Calu3 (cell line): ENCODE data around the gene TXNIP. TPM values are rescaled to one million over a fixed set of nuclear protein-coding genes. Genes with fewer than 3 reads are reported as not detected.

Experiments
- BruUV-seq: library from RNA; stranded (reverse); fragments of 400-500 nt; replicated peaks from 2 replicates; lab custom pipeline; 2021; lab: Mats Ljungman, UMichigan
- CTCF ChIA-PET: fragments of 300-600 bp; sonication (Branson Sonifier 250); formaldehyde crosslinking; loops from one replicate; lab custom pipeline; 2022; ENCODE audit warnings: antibody characterized with exemption; lab: Charles Lee
- DNase-seq: peaks from one replicate; pipeline ENCODE4 v3.0.0; 2022
- H3K27ac Mint-ChIP-seq: one replicate; pipeline ENCODE4 v1.8.0; 2022; ENCODE audit warnings: mixed read lengths; ENCODE audit not compliant: unreplicated experiment
- H3K27me3 Mint-ChIP-seq: one replicate; pipeline ENCODE4 v1.8.0; 2022; ENCODE audit warnings: mixed read lengths; ENCODE audit not compliant: unreplicated experiment
- H3K36me3 Mint-ChIP-seq: one replicate; pipeline ENCODE4 v1.8.0; 2022; ENCODE audit warnings: mild to moderate bottlenecking, moderate library complexity, mixed read lengths; ENCODE audit not compliant: insufficient read depth, unreplicated experiment
- H3K4me1 Mint-ChIP-seq: one replicate; pipeline ENCODE4 v1.8.0; 2022; ENCODE audit warnings: mild to moderate bottlenecking, low read depth, mixed read lengths; ENCODE audit not compliant: unreplicated experiment
- H3K4me3 Mint-ChIP-seq: one replicate; pipeline ENCODE4 v1.8.0; 2022; ENCODE audit warnings: mild to moderate bottlenecking, low read depth, moderate library complexity, mixed read lengths; ENCODE audit not compliant: unreplicated experiment
- H3K9me3 Mint-ChIP-seq: one replicate; pipeline ENCODE4 v1.8.0; 2022; ENCODE audit warnings: low read depth, mixed read lengths; ENCODE audit not compliant: unreplicated experiment
- intact Hi-C: fragments of 100-400 bp; cut with micrococcal nuclease; formaldehyde crosslinking; loops from one replicate; pipeline ENCODE4 v1.10.0; 2022; ENCODE audit not compliant: unreplicated experiment
- total RNA-seq: library from RNA; stranded (reverse); gene quantifications from 2 replicates; pipeline ENCODE4 v1.2.3, GENCODE V29; 2022
- TF ChIP-seq, protein P1 (sequence below): fragments of 200-600 bp; IDR thresholded peaks from one replicate; pipeline ENCODE4 v1.8.0; 2022; ENCODE audit warnings: antibody characterized with exemption; ENCODE audit not compliant: unreplicated experiment

The TXNIP gene
- total RNA-seq, 1 experiment from 2014 or later: 18.5 TPM

DNA sequence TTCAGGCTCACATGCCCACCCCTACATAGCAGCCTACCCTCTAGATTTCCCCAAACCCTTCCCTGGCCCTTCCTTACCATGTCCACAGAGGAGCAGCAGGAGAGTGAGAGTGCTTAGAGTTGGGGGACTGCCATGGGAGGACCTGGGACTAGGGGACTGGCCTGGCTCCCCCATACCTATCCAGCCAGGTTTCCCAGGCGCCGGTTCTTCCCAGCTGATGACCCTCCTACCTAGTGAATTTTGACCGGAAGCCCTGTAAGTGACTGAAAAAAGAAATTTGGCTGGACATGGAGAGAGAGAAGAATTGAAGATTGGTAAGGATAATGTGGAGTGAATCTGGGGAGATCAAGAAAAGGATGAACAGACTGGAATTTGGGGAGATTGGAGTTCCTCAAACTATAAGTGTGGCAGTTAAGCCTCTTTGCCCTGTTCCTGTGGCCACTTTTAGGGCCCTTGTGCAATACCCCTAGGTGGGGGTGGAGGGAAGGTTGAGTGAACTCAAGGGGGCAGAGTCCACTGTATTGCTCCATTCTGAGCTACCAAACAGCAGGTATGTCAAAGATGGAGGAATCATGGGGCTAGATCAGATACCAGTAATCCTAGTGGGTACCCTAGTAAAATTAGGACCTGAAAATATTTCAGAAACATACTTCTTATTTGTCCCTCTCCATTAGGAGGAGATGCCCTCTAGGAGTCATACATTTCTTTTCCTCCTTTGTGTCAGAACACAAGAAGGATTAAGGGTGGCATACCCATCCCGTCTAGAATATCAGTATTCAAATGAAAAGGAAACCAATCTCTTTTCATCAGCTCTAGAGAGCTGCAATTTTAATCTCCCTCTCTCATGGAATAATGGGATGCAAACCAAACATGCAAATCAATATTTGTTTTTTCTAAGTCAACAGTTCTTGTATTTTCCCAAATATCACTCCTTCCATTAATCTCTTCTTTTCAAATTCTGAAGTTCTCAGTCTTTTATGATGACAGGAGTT is 24.0 kb upstream of the TXNIP start:
- DNase-seq: no peak
- Mint-ChIP-seq H3K9me3 (no peaks in the 10 kb centered on the region), H3K4me1 (peaks cover 8% of the 10 kb centered on the region), H3K4me3 (no peak overlapping the region), H3K36me3 (no peaks in the 10 kb centered on the region), H3K27me3 (peaks cover 82% of the 10 kb centered on the region), H3K27ac (no peak overlapping the region)
- BruUV-seq: no TSS peak
- CTCF ChIA-PET: interaction anchor here (0.8 to 1.0 kb wide), 2 partner anchors 13 to 93 kb away, joined by 3 read pairs; partner anchors contain the start of gene RBM8A
- intact Hi-C loops: no loop called here
- TF ChIP-seq, protein P1, sequence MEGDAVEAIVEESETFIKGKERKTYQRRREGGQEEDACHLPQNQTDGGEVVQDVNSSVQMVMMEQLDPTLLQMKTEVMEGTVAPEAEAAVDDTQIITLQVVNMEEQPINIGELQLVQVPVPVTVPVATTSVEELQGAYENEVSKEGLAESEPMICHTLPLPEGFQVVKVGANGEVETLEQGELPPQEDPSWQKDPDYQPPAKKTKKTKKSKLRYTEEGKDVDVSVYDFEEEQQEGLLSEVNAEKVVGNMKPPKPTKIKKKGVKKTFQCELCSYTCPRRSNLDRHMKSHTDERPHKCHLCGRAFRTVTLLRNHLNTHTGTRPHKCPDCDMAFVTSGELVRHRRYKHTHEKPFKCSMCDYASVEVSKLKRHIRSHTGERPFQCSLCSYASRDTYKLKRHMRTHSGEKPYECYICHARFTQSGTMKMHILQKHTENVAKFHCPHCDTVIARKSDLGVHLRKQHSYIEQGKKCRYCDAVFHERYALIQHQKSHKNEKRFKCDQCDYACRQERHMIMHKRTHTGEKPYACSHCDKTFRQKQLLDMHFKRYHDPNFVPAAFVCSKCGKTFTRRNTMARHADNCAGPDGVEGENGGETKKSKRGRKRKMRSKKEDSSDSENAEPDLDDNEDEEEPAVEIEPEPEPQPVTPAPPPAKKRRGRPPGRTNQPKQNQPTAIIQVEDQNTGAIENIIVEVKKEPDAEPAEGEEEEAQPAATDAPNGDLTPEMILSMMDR: no peak

DNA sequence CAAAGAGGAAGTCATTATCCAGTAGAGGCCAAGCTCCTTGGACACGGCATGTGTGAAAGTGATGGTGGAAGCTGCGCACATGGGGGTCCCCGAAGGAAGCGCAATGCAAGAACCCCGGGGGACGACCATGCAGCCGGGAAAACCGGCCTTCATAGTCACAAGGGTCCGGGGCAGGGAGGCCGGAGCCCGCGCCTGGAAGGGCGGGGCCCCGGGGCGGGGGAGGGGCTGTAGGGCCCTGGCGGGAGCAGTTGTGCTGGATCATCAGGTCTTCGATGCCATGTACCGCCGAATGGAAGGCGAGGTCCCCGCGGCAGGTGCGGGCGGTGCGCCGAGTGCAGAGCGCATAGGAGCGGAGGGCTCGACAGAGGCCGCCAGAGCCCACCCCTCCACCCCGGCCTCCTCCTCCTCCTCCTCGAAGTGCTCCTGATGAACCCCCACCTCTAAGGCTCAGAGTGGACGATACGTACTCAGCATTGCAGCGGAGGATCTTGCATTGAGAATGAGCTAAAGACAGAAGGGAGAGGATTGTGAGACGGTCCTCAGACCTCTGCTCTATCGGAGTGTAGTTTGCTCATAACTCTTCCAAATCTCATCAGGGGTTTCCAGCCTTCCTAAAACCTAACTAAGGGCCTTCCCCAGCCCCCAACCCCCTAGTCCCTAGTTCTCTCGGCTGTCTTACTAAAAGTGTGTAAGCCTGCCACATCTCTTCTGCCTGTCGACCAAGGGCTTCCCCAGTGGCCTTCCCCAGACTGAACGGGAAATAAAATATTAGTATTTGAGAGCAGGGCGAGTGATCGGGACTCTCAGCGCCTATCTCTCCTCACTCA is 23.1 kb upstream of the TXNIP start:
- H3K4me1 Mint-ChIP-seq: peaks cover 8% of the 10 kb centered on the region
- CTCF ChIA-PET: interaction anchor here (0.8 kb wide), 1 partner anchor 12 kb away, joined by 3 read pairs; no protein-coding TSS in a partner anchor
- TF ChIP-seq, protein P1: no peak
- H3K9me3 Mint-ChIP-seq: no peaks in the 10 kb centered on the region
- H3K27me3 Mint-ChIP-seq: peaks cover 79% of the 10 kb centered on the region
- H3K4me3 Mint-ChIP-seq: no peak overlapping the region
- no TSS peak for BruUV-seq
- no peaks in the 10 kb centered on the region for H3K36me3 Mint-ChIP-seq
- H3K27ac Mint-ChIP-seq: no peak overlapping the region
- intact Hi-C loops: no loop called here
- DNase-seq: no peak

DNA sequence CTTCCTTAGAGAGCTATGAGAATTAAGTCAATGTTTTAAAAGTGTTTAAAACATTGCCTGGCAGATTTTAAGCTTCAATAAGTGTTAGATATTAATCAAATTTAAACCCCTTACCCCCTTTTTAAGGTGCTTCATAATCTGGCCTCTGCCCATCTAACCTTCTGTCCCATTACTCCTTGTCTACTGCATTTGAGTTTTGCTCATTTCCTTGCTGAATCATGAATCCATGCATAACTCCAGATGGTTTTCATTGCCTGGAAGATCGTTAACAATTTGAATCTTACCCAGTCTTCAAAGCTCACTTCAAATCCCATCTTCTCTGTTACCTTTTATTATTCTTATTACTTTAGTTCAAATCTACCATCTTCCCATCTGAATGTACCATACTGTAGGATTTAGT is 20.5 kb upstream of the TXNIP start:
- CTCF ChIA-PET: interaction anchor here (1.1 to 1.3 kb wide), 2 partner anchors 15 to 125 kb away, joined by 3 to 4 read pairs; no protein-coding TSS in a partner anchor

DNA sequence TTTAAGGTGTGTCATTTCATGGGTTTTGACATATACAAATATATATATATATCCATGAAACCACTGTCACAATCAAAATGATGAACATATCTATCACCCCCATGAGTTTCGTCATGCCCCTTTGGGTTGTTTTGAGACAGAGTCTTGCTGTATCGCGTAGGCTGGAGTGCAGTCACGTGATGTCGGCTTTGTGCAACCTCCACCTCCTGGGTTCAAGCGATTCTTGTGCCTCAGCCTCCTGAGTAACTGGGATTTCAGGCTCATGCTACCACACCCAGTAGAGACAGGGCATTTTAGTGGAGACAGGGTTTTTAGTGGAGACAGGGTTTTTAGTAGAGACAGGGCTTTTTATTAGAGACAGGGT is 17.2 kb upstream of the TXNIP start:
- no peaks in the 10 kb centered on the region for H3K4me1 Mint-ChIP-seq

More for the DNA sequence above, 20.5 kb upstream of the TXNIP start:
- H3K36me3 Mint-ChIP-seq: peaks cover 5% of the 10 kb centered on the region
- no TSS peak for BruUV-seq
- TF ChIP-seq, protein P1: no peak
- no peak overlapping the region for H3K27ac Mint-ChIP-seq
- peaks cover 8% of the 10 kb centered on the region for H3K4me1 Mint-ChIP-seq
- H3K9me3 Mint-ChIP-seq: no peaks in the 10 kb centered on the region
- H3K27me3 Mint-ChIP-seq: peaks cover 67% of the 10 kb centered on the region
- no peak overlapping the region for H3K4me3 Mint-ChIP-seq
- DNase-seq: no peak
- intact Hi-C loops: no loop called here

More for the DNA sequence above, 17.2 kb upstream of the TXNIP start:
- Mint-ChIP-seq H3K9me3 (no peaks in the 10 kb centered on the region), H3K27me3 (peaks cover 33% of the 10 kb centered on the region), H3K27ac (no peak overlapping the region), H3K4me3 (no peak overlapping the region), H3K36me3 (peaks cover 5% of the 10 kb centered on the region)
- no TSS peak for BruUV-seq
- intact Hi-C loops: no loop called here
- CTCF ChIA-PET: no interaction called here
- DNase-seq: no peak
- TF ChIP-seq, protein P1: no peak
